HG02763 (cell line): ENCODE results near the gene TAF6L.
"Not testable (repeated sequence)": the region's sequence is repeated elsewhere in the genome, so short reads cannot be mapped to it uniquely, and the experiment has no call there.

Experiments
- ATAC-seq: cut with Tn5 transposase; IDR thresholded peaks from one replicate; pipeline ENCODE4 v1.9.1; 2021; ENCODE audit warnings: mild to moderate bottlenecking, moderate library complexity; ENCODE audit not compliant: unreplicated experiment

TAF6L gene

DNA sequence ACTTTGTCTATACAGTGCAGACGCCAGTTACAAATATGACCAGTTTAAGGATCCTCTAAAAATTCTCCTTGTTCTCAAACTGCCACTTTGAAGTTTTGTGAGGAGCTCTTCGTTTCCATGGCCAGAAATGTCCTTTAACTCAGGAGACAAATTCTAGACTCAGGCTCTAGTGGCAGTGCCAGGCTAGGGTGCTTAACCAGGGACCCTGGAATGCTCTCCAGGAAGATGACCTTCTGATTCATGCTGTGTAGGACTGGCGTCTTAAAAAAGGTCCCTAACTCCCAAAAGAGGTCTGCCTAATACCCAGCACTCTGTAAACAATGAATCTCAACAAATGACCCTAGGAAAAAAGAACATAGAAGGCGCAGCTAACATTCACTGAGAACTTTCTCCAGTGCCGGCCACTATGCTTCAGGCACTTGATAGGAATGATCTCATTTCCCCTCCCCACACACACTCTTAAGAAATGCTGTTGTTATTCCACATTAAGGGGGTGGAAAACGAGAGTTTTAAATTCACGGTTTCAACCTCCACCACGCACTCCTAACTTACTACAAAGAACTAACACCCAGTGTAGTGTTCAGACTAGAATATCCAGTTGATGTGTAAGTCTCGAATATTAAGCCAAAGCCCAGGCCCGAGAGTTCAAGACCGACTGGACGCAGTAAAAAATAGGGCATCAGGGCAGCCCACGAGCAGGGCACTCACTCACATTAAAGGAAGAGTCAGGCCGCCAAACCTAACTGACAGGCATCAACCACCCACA, 33.3 kb downstream of the TAF6L start:
- no peak for ATAC-seq

DNA sequence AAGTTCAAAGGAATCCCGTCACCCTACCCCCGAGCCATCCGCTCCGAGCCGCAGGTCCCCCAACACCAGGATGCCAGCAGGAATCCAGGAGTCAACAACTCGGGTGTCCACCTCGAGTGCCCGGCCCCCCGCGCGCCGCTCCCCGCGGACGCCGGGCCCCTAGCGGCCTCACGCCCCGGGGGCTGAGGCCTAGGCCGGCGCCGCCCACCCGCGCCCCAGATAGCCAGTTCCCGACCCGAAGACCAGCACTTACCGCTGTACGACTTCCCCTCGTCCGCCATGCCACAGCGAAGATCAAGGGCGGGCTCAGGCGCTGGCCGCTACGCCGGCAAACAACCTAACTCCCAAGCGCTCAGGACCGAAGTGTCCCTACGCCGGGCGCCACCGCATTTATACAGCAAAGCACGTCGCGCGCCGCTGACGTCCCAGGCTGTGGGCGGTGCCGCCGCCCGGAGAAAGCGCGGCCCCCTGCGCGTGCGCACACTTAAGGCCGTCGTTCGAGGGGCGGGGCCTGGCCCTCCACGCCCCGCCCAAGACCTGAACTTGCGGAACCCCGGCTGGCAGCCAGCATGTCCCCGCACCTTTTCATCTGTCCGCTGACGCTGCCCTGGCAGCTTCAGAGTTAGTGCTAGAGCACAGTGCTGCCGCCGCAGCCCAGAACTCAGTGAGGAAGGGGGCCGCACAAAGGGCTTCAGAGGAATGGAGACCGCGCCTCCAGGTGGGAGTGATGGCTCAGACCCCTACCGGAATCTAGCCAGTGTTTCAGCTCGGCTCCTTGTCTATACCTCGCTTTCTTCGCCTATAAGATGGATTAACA, 34.1 kb downstream of the TAF6L start, which contains the start of gene NXF1:
NXF1 (minus strand) TSS at position 365 of the 817 bp plus-strand sequence; CDS start at position 281, 84 bp downstream.
- peak; percentile 82 for ATAC-seq

DNA sequence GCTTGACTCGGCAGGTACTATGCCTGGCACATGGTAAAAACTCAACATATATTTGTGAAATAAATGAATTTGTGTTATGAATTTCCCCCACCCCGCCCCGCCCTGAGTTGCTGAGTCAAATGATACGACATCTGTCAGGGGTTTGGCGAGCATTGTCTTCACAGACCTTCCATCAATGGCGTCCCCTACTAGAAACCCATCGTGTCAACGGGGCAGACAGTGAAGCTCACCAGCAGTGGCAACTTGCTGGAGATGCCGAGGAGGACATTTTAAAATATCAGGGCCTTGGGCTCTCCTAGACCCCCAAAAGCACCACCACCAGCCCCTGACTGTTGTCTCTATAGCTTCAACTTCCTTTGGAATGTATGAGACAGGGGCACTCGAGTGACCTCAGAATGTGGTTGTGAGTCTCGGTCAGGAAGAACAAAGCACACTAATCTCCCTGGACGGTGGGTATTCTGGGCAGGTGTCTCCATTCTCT, 34.8 kb downstream of the TAF6L start:
- ATAC-seq, result no peak

DNA sequence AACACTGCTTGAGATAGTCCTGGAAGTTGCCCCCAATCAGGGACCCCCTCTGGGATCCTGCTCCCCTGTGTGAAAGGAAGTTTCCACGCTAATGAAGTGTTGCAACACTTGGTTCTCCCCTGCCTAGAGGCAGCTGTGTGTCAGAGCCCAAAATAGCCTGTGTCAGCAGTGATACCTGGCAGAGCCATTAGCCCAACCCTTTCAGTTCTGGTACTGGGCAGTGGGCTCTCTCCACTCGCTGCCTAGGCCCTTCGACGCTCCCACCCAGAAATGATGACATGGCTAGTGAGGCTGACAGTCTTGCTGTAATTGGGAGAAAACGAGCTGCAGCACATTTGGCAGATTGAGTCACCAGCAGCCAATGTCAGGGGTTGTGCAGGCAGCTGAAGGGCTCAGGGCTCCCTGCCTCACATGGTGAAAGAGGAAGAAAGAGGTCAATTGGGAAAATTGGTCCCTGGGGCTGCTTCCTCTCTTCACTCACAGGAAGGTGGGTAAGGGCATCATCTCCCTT, 35.5 kb downstream of the TAF6L start:
- no peak for ATAC-seq

DNA sequence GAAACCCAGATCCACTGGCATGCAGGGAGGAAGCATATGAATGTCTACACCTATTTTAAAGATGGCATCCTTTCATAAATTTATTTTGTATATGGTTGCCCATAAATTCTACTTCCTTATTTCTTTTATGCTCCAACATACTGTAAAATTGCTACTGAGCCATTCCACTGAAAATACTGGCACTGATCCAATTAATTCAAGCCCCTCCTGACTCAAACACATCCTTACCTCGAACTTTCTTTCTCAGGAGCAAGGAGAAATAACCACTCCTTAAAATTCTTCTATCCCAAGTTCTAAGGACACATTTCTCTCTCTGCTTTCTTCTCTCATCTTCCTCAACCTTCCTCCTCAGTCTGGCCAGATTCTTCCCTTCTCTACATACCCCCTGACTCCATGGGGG, 39.6 kb downstream of the TAF6L start:
- ATAC-seq, result no peak

DNA sequence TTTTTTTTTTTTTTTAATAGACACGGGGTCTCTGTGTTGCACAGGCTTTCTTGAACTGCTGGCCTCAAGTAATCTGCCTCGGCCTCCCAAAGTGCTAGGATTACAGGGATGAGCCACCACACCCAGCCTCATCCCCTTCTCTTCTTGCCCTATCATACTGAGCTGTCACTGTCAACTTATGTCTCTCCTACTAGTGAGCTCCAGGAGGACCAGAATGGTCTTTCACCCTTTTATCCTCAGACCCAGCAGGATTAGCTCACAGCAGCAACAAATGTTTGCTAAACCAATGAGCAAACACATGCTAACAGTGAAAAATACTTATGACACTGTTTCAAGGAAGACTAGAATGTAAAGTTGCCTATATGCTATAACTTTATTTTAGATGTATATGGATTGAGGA, 40.5 kb downstream of the TAF6L start:
- no peak for ATAC-seq

DNA sequence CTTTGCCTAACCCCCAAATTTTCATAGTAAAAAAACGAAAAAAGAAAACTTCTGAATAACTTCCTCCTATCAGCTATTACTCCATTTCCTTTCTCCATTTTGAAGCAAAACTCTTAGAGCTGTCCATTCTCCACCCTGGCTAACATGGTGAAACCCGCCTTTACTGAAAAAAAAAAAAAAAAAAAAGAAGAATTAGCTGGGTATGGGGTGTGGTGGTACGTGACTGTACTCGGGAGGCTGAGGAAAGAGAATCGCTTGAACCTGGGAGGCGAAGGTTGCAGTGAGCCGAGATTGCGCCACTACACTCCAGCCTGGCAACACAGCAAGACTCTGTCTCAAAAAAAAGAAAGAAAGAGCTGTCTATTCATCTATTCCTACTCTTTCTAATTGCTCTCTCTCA, 45.4 kb downstream of the TAF6L start:
- ATAC-seq, result no peak

DNA sequence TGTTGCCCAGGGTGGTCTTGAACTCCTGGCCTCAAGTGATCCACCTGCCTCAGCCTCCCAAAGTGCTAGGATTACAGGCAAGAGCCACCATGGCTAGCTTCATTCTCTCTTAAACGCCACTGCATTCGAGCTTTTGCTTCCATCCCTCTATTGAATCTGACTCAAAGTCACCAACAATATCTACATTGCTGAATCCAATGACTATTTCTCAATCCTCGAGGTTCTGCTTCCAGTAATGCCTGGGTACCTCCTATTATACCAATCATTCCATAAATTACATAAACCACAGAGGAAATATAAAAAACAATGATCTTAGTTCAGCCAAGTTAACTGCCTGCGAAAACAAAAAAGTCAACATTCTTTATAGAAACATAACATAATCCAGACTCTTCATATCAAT, 45.9 kb downstream of the TAF6L start:
- no peak for ATAC-seq

DNA sequence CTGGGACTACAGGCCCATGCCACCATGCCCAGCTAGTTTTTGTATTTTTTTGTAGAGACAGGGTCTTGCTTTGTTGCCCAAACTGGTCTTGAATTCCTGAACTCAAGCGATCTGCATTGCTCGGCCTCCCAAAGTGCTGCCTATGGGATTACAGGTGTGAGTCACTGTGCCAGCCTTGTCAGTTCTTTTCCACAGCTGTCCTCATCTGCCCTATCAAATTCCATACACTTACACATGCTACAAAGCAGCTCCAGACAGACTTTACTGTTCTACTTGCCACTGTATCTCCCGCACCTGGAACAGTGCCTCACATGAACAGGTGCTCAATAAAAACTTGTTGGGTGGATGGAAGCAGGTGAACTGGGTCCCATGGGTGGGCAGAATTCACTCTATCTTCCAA, 52.5 kb downstream of the TAF6L start:
- no peak for ATAC-seq

DNA sequence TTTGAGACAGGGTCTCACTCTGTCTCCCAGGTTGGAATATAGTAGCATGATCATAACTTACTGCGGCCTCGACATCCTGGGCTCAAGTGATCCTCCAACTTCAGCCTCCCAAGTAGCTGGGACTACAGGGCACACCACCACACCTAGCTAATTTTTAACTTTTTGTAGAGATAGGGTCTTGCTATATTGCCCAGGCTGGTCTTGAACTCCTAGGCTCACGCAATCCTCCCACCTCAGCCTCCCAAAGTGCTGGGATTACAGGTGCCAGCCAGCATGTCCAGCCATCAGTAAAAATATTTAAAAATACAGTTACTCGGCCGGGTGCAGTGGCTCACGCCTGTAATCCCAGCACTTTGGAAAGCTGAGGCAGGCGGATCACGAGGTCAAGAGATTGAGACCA, 56.9 kb downstream of the TAF6L start:
- not testable (repeated sequence) for ATAC-seq

DNA sequence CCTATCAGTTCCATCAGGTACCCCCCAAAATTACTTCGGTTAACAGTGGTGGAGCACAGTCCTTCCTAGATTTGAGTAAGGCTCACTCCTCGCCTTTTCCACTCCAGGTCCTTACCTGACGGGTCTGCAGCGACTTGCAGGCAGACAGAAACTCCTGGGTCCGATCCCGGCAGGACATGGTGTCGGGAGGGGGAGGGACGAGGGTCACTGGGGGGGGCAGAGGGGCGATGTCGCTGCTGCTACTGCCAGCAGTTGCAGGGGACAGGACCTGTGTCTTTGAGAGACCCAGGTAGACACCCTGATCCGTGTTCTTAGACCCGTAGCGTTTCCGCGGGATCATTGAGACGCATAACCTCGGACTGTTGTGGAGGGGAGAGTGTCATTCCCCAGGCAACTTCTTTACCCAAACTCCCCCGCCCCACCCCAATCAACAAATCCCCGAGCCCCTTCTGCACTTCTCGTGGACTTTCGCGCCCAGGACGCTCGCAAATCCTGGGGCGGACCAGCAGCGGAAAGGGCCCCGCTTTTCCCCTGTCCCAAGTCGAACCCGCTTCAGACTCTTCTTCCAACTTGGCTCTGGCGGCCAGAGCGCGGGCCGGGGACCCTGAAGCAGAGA, 59.8 kb downstream of the TAF6L start:
- ATAC-seq, result no peak

DNA sequence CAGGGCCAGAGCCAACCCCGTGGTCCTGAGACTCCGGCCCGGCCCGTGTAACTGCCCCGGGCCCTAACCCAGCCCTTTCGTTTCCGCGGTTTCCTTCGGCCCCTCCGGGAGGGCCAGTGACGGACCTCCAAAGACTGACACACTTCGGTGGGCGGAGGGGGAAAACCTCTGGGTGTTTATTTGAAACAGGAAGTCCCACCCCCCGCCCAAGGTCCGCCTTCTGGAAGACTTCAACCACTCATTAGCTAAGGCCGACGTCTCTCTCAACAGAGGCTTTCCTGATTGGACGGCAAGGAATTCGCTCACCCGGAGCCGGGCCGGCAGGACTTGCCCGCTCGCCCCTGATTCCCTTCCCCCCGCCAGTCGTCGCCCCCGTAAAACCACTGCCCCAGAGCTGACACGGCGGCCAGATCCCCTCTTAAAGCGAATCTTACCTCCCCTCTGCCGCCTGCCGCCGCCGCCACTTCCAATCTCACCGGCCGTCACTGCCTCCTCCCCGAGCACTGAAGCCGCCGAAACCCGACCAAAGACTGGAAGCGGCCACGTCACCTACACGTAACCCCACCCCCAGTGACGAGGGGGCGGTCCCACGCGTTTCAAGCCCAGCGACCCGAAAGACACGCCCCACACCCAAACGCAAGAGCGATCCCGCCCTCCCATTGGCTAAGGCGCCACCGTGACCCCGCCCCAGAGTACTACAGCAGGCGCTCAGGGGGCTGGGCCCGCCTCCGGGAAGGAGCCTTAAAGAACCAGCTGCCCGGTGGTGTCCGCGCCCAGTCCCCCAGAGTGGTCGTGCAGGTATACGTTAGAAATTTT, 60.5 kb downstream of the TAF6L start, which contains the start of gene STX5:
STX5 (minus strand) TSS at position 532 of the 816 bp plus-strand sequence. CDS start 808 bp downstream, outside the sequence.
- ATAC-seq, result peak; percentile 88

DNA sequence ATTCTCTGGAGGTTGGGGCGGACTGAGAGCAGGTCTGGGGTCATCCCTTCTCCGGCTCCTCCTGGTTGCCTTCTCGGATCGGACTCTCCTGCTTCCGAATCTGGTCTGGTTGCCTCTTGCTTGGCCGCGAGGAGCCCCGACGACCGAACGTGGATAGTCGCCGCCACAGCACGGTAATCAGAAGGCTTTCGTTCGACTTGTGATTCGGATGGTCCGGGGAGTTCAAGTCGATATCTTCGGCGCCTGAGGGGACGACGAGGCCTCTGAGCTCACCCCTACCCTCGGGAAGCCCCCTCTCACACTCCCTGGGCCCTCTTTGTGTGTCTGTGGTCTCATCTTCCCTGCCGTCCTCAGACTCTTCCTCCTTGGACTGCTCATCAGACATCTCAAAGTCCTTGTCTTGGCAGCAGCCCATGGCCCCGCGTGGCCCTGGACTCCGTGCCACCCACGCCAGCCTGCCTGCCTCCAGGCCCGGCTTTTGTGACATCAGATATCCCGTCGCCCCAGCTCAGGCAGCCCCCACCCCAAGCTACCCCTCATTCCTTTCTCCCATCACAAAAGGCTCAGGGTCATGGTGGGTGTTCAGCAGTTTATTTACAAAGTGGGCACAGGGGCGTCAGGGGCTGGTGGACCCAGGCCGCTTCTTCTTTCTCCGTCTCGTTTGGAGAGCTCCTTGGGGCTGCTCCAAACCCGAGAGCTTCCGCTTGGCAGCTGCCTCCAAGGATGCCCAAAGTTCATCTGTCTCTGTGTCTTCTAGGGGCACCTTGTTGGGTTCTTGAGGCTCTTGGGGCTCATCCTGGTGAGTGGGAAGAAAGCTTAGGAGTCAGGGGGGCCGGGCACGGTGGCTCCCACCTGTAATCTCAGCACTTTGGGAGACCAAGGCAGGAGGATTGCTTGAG, 61.4 kb downstream of the TAF6L start, which contains the start of gene TEX54:
TEX54 (minus strand) TSS at position 506 of the 899 bp plus-strand sequence.
- ATAC-seq, result peak; percentile 6

DNA sequence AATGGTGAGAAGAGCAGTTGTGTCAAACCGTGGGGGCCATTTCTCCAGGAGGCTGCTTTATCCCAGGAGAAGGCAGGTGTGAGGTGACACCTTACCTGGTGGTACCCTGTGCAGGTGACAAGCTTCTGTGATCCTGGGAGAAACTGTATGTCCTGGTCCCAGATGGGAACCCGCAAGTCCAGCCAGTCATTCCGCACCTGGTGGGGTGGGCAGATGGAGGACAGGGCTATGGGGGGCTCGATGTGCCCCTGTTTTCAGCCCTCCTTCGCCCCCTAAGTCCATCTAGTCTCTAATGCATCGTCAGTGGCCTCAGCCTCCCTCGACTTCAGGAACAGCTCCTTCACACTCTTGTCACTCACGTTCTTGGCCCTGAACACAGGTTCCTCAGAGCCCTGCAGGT, 64.1 kb downstream of the TAF6L start:
- no peak for ATAC-seq
